ENCODE data around the gene RNASEH2C.
"Not testable (repeated sequence)": the region's sequence is repeated elsewhere in the genome, so short reads cannot be mapped to it uniquely, and the experiment has no call there.

RNASEH2C gene

GRCh38 chr11:65720211-65720934 is at the start of gene RNASEH2C:
Gene RNASEH2C, minus strand, starts transcription at chr11:65720798. Its CDS starts 40 bp downstream, at chr11:65720758.
- FAIRE-seq, result no peak

GRCh38 chr11:65767806-65768205 is 47.2 kb upstream of the RNASEH2C start:
- not testable (repeated sequence) for FAIRE-seq

- FAIRE-seq, result no peak
Observed at GRCh38 chr11:65767406-65767805, 46.8 kb upstream of the RNASEH2C start.

GRCh38 chr11:65766535-65766934 is 45.9 kb upstream of the RNASEH2C start:
- no peak for FAIRE-seq

- no peak for FAIRE-seq
Observed at GRCh38 chr11:65764434-65764833, 43.8 kb upstream of the RNASEH2C start.

- not testable (repeated sequence) for FAIRE-seq
Observed at GRCh38 chr11:65762816-65763215, 42.2 kb upstream of the RNASEH2C start.

- not testable (repeated sequence) for FAIRE-seq
Observed at GRCh38 chr11:65762169-65762568, 41.6 kb upstream of the RNASEH2C start.

- FAIRE-seq, result no peak
Observed at GRCh38 chr11:65745049-65745448, 24.5 kb upstream of the RNASEH2C start.

GRCh38 chr11:65744699-65745042 is 24.1 kb upstream of the RNASEH2C start:
- no peak for FAIRE-seq

GRCh38 chr11:65744026-65744698 is 23.6 kb upstream of the RNASEH2C start:
- no peak for FAIRE-seq

GRCh38 chr11:65743681-65744025 is 23.1 kb upstream of the RNASEH2C start:
- no peak for FAIRE-seq

- no peak for FAIRE-seq
Observed at GRCh38 chr11:65742353-65742752, 21.8 kb upstream of the RNASEH2C start.

GRCh38 chr11:65741185-65741584 is 20.6 kb upstream of the RNASEH2C start:
- FAIRE-seq, result no peak

- no peak for FAIRE-seq
Observed at GRCh38 chr11:65739022-65739421, 18.4 kb upstream of the RNASEH2C start.

GRCh38 chr11:65736810-65737209 is 16.2 kb upstream of the RNASEH2C start:
- no peak for FAIRE-seq

- not testable (repeated sequence) for FAIRE-seq
Observed at GRCh38 chr11:65735111-65735510, 14.5 kb upstream of the RNASEH2C start.

GRCh38 chr11:65730461-65730860 is 9.9 kb upstream of the RNASEH2C start:
- FAIRE-seq, result no peak

GRCh38 chr11:65727865-65728264 is 7.3 kb upstream of the RNASEH2C start:
- no peak for FAIRE-seq

GRCh38 chr11:65726660-65727059 is 6.1 kb upstream of the RNASEH2C start:
- FAIRE-seq, result no peak

- FAIRE-seq, result no peak
Observed at GRCh38 chr11:65722261-65722660, 1.7 kb upstream of the RNASEH2C start.

- FAIRE-seq, result no peak
Observed at GRCh38 chr11:65719871-65720210, 757 bp downstream of the RNASEH2C start.

- FAIRE-seq, result no peak
Observed at GRCh38 chr11:65718964-65719492, 1.6 kb downstream of the RNASEH2C start.

- no peak for FAIRE-seq
Observed at GRCh38 chr11:65718531-65718930, 2.1 kb downstream of the RNASEH2C start.

GRCh38 chr11:65717906-65718305 is 2.7 kb downstream of the RNASEH2C start:
- no peak for FAIRE-seq
